HG03439 (cell line): Measurements from ENCODE around the gene PLCH1.
"Not testable (repeated sequence)": the region's sequence is repeated elsewhere in the genome, so short reads cannot be mapped to it uniquely, and the experiment has no call there.

ENCODE experiments used
- ATAC-seq: cut with Tn5 transposase; IDR thresholded peaks from one replicate; pipeline ENCODE4 v1.9.1; 2021; ENCODE audit warnings: mild to moderate bottlenecking, moderate library complexity; ENCODE audit not compliant: unreplicated experiment

The PLCH1 gene

GRCh38 chr3:155426524-155427230, 318.2 kb downstream of the PLCH1 start:
- ATAC-seq = no peak

GRCh38 chr3:155425396-155425795, 319.5 kb downstream of the PLCH1 start:
- no peak for ATAC-seq

GRCh38 chr3:155424323-155424710, 320.6 kb downstream of the PLCH1 start:
- ATAC-seq = no peak

- no peak for ATAC-seq
Measured at GRCh38 chr3:155423526-155424322, 321.1 kb downstream of the PLCH1 start.

DNA sequence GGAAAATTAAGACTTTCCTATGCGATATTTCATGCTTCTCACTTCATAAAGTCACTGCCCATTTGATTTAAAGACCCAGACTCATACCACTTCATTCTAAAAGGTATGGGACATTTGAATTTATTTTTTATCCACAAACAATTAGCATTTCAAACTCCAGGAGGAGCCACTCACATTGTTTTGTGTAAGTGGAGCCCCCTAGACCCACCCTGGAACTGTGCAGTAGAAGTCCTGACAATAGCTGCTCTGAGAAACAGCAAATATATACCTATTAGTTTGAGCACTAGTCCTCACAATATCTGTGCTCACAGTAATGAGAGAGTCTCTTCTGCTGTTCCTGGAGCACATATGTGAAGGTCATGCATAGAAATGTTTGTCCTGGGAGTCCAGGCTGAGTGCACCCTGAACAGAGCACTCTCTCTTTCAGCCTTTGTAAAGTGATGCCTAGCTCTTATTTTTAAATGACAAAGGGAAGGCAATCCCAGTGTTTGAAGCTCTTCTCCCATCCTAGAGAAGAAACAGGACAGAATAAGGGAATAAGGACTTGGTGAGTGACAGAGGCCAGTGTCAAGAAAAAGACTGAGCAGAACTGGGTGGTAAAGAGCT, 323.9 kb downstream of the PLCH1 start:
- no peak for ATAC-seq

DNA sequence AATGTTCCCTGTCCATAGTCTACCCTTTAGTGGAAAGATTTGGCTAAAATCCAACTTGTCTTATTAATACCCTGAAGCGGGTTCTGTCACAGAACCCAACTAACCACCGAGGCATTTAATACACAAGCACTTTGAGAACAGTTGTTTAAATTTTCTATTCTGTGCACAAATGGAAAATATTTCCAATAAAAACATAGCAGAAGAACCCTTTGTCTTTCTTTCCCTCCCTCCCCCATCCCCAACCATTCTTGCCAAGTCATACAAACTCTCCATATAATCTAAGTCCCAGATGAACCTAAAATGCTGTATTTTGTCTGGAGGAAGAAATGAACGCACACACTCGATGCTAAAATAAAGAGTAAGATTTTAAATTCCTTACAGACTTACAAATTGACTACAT, 324.5 kb downstream of the PLCH1 start:
- no peak for ATAC-seq

GRCh38 chr3:155418407-155418806, 326.5 kb downstream of the PLCH1 start:
- ATAC-seq = no peak

DNA sequence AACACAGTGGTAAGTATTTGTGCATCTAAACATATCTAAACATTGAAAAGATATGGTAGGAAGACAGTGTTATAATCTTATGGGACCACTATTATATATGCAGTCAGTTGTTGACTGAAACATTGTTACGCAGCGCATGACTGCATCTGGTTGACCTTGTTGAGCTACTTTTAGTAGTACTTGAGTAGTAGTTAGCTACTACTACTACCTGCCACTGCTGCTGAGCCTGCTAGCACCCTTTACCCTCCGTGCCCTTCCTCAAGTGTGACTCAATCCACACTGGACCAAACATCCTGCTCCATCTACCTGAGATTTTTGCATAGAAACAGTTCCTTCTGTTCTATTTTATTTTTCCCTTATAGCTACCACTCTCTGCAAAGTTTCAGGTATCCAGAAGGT, 327.8 kb downstream of the PLCH1 start:
- no peak for ATAC-seq

GRCh38 chr3:155416500-155417118, 328.3 kb downstream of the PLCH1 start:
- no peak for ATAC-seq

DNA sequence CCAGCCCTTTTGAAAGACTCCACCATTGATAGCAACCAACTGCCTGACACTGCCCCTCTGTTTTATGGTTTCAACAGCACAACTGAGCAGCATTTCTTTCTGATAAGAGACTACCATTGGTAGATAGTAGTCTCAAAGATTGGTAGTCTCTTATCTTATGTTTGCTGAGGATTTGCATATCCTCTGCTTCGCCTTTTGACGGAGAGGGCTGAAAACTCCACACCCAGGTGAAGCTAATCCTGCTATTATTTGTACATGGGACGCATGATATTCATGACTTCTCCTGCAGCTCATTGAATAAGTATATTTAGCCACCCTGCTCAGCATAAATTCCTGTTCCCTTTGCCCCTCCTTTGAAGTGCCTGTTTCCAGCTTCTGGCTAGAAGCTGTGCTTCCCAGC, 332.0 kb downstream of the PLCH1 start:
- ATAC-seq = no peak

DNA sequence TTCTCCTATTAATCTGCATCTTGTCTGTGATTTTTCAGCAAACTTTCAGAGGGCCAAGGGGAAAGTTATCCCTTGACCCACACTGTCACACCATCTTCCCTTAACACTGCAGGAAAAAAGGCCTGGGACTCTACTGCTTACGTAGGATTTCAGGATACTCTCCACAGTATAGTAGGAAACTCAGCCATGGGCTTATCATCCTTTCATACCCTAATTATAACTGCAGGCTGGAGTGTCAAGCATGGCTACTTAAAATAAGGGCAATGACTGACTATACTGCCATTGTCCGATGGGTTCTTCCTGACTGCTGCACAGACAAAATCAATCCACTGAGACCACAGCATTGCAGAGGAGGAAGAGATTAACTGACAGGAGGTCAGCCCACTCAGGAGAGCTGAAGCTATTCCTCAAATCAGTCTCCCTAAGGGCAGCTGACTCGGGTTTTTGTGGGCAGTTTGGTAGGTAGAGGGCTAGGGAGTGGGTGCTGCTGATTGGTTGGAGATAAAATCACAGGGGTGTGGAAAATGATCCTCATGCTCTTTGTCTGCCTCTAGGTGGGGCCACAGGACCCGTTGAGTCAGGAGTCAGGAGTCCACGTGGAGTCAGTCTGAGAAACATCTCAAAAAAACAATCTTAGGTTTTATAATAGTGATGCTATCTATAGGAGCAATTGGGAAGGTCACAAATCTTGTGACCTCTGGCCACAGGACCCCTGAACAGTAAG, 333.2 kb downstream of the PLCH1 start:
- no peak for ATAC-seq

DNA sequence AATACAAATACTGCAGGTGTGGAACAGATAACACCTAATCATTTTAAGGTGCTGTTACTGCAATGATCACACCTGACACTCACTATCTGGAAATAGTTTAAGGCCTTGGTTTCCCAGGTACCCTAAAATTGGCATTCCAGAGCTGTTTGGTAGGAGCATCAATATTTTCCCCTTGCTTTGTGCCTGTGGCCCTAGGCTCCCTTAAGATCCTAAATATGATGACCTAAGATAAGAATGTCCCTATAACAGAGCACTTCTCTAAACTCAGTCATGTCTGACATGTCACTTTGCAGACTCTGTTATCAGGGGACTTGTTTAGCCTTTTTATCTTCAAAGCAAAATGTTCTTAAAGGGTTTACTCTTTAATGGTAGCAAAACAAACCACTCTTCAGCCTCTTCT, 335.5 kb downstream of the PLCH1 start:
- no peak for ATAC-seq

DNA sequence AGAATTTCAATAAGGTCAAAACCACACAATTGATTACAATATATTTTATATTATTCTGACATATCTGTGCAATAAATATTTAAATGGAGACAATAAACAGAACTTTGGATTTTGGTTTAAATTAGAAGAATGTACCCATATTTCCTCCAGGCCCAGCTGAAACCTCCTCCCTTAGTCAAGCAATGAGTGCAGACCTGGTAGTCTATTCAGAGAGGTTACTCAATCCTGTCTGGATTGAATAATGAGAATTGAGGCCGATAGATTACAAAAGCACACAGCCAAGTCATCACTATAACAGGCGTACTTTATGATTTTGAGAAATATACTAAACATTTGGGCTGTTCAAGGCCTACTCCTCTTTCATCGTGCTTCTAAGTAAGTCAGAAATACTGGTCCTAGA, 336.9 kb downstream of the PLCH1 start:
- ATAC-seq = no peak

- ATAC-seq = no peak
Measured at GRCh38 chr3:155407331-155407730, 337.5 kb downstream of the PLCH1 start.

DNA sequence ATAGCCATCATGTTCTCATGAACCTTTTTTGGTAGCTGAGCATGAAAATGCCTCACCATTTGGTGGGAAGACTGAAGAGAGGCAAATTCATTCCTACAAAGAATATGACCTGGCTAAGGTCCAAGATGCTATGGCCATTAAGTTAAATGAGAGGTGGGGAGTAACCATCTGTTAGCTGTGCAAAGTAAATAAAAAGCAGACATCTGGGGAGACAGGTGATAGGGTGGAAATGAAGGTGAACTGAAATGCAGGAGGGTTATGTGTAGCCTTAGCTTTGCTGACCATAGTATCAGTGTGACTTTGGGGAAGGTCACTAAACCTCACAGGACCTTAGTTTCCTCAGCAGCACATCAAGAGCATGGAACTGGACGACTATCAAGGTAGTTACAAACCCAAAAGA, 340.4 kb downstream of the PLCH1 start:
- ATAC-seq = no peak

DNA sequence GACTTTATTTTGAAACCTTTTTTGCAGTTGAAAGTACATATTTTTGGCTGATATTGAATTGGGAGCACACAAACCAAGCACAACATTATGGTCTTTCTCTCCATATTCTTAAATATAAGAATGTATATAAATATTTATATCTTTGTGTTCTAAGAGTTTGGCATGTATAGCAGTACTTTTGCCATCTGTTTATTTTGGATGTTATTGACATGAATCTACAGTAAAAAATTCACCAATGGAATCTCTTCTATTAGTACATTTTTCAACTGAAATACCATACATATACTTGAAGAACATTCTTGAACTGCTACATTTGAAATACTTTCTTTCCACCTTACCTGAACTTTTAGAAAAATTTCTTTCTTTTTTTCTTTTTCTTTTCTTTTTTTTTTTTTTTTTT, 342.2 kb downstream of the PLCH1 start:
- ATAC-seq = no peak

GRCh38 chr3:155398046-155398445, 346.8 kb downstream of the PLCH1 start:
- ATAC-seq = no peak

DNA sequence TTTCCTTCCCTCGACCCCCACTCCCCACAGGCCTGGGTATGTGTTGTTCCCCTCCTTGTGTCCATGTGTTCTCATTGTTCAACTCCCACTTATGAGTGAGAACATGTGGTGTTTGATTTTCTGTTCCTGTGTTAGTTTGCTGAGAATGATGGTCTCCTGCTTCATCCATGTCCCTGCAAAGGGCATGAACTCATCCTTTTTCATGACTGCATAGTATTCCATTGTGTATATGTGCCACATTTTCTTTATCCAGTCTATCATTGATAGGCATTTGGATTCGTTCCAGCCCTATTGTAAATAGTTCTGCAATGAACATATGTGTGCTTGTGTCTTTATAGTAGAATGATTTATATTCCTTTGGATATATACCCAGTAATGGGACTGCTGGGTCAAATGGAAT, 350.0 kb downstream of the PLCH1 start:
- ATAC-seq = not testable (repeated sequence)

GRCh38 chr3:155394240-155394639, 350.6 kb downstream of the PLCH1 start:
- no peak for ATAC-seq

GRCh38 chr3:155393316-155393715, 351.6 kb downstream of the PLCH1 start:
- no peak for ATAC-seq

GRCh38 chr3:155392138-155392537, 352.7 kb downstream of the PLCH1 start:
- no peak for ATAC-seq
